CD4-positive, alpha-beta T cell treated with Interleukin-4 for 1 hour (primary cell): ENCODE data around the gene KRT80.

Experiments used
- DNase-seq, 2 donors: peaks; one replicate each; pipeline ENCODE4 v3.0.0-alpha.2; 2020 to 2022

KRT80 gene

DNA sequence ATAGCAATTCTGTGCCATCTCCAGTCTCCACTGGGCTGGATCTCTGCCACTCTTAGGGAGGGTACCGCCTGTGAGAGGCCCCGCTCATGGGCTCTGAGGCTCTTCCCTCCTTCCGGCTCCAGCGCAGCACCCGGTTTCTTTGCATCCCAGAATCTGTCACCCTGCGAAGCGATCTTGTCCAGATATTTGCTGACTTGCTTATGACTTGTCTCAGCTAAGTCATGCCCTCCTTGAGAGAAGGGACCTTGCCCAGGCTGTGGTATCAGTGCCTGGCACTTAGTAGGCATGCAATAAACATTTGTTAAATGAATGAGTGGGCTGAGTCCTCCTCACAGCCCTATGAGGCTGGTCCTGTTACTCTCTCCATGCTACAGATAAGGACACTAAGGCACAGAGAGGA, 13.4 kb downstream of the KRT80 start:
- DNase-seq, result no peak

DNA sequence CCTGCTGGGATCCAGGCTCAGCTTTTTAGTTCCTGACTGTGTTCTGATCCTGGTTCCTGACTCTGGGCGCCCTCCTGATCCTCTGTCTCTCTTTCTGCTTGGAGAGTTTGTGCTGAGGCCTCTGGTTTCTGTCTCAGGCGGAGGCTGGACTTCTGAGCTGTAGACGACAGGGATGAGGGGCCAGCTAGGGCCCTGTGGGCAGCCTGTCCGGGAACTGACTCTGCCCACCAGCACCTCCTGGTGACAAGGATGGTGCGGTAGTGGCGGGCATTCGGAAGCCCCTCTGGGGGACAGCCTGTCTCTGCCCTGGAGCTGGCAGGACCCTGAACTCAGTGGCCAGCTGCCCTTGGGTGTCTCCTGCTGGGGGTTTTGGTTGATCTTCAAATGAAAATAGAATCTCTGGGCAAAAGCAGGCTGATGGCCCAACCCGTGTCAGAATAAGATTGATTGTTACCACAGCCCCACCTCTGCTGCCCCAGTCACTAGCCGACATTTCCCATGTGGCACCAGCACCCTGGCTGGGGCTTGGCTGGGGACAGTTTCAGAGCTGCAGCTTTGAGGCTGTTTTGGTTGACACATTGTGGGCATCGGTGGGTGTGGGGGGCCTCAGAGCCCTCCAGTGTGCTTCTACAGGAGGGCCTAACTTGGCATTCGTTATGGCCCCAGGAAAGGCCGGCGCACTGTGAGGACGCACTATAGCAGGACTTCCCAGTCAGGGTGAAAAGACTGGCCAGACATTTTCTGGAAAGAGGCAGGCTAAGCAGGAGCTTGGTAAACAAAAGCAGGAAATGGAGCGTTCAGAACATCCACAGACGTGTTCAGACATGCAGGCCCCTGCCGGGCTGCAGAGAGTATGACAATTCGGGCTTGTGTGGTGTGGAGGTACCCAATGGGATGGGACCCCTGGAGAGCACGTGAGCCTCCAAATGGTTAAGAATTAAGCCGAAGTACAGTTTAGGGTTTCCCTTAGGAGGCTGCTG, 16.2 kb downstream of the KRT80 start:
- DNase-seq, result no peak

DNA sequence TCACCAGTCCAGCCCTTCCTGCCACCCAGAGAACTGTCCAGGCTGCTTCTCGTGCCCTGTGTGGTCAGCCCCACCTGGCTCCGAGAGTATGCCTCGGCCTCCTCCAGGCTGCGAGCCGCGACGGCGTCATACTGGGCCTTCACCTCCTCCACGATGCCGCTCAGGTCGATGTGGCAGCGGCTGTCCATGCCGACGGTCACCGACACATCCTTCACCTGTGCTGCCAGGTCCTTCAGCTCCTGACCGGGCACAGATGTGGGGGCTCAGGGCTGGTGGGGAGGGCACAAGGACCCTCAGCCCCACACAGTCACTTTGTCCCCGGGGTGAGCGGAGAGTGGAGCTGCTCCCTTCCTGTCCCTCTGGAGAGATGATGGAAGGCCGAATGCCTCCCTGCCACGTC, 18.3 kb downstream of the KRT80 start:
- DNase-seq, result no peak

DNA sequence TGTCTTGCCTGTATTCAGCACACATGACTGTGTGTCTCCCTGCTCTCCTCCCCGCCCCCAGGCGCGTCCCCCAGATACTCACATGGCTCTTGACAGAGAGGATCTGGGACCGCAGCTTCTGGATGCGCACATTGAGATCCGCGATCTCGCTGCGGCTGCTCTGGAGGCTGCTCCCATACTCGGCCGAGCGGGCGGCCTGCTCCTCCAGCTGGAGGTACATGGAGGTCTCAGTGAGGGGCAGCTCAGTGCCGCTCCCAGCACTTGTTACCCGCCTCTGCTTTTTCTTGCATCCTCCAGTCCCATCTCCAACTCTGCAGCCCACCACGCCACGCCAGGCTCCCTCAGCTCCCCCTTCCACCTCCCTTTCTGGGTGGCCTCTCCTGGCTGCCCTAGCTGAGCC, 18.9 kb downstream of the KRT80 start:
- no peak for DNase-seq

GRCh38 chr12:52171950-52172512, 19.8 kb downstream of the KRT80 start:
- no peak for DNase-seq

GRCh38 chr12:52170827-52171226, 21.0 kb downstream of the KRT80 start:
- DNase-seq, result no peak

GRCh38 chr12:52169886-52170285, 21.9 kb downstream of the KRT80 start:
- no peak for DNase-seq

- no peak for DNase-seq
Observed at GRCh38 chr12:52168019-52168717, 23.6 kb downstream of the KRT80 start.

GRCh38 chr12:52167526-52167925, 24.3 kb downstream of the KRT80 start:
- no peak for DNase-seq

GRCh38 chr12:52166672-52167071, 25.1 kb downstream of the KRT80 start:
- no peak for DNase-seq

- DNase-seq, result peak in 1 of 2 donors; percentile 35
Observed at GRCh38 chr12:52165096-52165855, 26.5 kb downstream of the KRT80 start.

- no peak for DNase-seq
Observed at GRCh38 chr12:52164624-52165023, 27.2 kb downstream of the KRT80 start.

DNA sequence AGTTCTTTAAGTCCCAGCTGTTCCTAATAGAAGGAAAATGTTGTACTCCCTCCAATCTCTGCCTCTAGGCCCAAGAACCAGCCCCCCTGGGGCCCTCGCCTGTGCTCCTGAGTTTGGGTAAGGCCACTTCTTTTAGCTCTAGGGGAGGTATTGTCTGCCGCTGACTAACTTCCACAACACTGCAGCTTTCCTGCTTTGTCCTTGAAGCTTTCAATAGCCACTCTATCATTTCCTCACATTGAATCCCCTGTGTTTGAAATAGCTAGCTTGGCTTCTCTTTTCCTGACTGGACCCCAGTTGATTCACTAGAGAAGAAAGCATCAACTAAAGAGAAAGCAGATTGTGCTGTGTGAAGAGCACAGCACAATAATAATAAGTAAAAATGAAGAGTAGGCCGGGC, 28.8 kb downstream of the KRT80 start:
- DNase-seq, result no peak

DNA sequence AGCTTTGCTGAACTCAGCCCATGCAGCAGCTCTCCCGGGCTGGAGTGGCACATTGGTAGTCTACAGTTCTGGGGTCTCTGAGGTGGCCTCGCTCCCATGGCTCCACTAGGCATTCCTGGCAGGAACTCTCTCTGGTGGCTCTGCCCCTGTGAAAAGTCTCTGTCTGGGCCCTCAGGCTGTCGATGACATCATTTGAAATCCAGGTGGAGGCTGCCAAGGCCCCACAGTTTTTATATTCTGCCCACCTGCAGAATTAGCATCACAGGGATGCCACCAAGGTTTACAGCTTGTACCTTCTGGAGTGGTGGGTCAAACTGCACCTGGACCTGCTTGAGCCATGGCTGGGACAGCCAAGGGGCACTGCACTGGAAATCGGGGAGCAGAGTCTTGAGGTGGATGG, 31.6 kb downstream of the KRT80 start:
- no peak for DNase-seq

DNA sequence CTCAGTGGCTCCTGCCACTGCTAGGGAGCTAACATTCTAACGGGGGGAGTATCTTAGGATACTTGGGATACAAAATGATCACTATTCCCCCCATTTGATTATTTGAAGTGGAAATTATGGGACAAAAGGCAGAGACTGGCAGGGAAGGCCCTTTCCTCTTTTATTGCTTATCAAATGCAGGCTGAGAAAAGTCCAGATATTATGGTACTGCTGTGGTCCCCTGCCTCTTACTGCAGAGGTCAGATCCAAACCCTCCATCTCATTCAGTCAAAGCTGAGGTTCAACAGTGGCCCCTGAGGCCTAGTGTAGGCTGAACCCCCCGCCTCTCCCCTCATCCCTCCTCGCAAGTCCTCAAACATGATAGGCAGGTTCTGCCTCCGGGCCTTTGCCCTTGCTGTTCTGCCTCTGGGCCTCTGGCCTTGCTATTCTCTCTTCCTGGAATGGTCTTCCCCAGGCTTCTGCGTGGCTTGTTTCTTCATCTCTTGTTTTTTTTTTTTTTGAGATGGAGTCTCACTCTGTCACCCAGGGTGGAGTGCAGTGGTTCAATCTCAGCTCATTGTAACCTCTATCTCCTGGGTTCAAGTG, 34.2 kb downstream of the KRT80 start:
- DNase-seq, result no peak

DNA sequence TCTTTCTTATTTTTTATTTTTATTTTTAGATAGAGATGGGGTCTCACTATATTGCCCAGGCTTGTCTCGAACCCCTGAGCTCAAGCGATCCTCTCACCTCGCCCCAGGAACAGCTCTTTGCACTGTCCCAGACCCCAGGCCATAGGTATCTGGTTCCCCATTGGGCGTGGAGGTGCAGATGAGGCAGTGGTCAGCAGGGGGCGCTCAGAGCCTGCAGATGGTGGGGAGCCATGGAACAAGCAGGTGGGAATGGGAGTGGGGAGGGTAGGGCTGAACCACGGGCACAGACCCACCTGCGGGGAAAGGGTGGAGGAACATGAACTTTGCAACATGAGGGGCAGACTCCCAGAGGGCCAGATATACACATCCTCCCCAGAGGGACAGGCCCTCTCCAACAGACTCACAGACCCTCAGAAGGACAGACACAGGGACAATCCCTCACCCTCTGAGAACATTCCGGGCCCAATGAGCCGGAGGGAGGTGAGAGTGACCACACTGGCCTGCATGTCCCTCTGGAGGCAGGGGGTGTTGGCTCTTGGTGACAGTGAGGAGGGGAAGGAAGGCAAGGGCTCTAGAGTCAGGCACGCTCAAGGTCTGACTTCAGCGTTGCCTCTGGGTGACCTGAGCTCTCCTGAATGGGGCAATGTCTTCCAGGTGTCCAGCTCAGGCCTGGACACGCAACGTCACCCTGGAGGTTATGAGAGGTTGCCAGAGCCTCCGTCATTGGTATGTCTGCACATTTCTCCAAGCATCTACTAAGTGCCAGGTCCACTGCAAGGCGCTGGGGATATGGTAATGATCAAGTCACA, 34.9 kb downstream of the KRT80 start:
- DNase-seq, result peak; percentile 68 to 78

GRCh38 chr12:52156311-52156710, 35.5 kb downstream of the KRT80 start:
- DNase-seq, result no peak

DNA sequence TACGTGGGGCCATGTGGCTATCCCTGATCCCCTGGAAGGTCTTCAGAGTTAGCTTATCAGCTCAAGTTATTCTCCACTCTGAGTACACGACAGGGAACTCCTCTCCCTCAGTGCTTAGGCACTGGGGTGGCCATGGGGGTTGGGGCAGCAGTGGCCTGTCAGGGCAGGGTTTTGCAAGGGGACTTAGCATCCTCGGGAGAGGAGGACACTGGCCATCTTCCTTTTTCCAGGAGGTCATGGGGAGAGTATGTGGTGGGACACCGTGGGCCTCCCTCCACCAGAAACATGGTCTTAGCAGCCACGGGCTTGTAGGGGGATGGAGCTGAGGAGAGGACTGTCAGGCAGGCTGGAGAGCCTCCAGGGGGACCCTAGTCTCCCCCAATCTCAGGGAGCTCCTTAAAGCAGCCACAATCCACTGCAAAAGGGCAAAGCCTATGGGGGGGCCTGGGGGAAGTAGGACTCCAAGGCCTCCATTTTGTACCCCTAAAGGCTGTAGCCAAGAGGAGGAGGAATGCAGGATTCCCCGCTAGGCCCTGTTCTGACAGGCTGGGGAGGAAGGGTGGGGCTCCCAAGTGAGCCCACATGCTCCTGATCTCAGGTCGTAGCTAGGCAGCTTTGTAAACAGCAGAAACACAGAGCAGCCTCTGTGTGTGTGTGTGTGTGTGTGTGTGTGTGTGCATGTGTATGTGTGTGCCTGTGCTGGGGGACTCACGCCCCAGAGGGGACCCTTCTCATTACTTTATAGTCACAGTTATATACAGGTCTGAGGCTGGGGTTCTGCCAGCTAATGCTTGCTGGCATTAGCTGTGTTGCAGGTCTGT, 36.6 kb downstream of the KRT80 start:
- DNase-seq, result peak; percentile 78 to 79

DNA sequence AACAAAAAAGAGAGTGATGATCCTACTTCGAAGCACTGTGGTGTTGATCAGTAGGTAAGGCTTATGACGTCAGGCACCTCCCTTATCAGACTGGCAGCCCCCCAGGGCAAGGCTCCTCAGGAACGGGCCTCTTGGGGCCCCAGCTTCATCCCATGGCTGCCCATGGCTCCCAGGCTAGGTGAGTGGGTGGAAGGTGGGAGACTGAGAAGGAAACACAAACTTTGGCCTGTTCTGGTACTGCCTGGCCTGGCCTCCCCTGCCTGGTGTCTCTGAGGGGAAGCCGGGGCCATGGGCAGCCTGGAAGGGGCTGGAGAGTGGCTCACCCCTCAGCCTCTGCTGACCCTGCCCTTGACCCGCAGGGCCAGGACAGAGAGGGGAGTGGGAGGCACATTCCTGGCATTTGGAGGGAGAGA, 38.9 kb downstream of the KRT80 start:
- no peak for DNase-seq
